H1 (cell line): ENCODE measurements around the gene CHST12. TPM values are rescaled to one million over a fixed set of nuclear protein-coding genes. Genes with fewer than 3 reads are reported as not detected.

Experiments used
- CTCF ChIA-PET: fragments of 300-600 bp; sonication (Branson Sonifier 250); formaldehyde crosslinking; loops from one replicate; lab custom pipeline; 2021; ENCODE audit not compliant: partially characterized antibody; lab: Charles Lee
- POLR2A ChIA-PET: fragments of 300-600 bp; sonication (Branson Sonifier 250); formaldehyde crosslinking; loops from one replicate; lab custom pipeline; 2021; ENCODE audit warnings: inconsistent platforms; ENCODE audit not compliant: partially characterized antibody; lab: Charles Lee
- DNase-seq, 2 experiments: peaks; one replicate each; pipeline versions ENCODE4 v3.0.0 to v3.0.0-alpha.2; 2010 to 2022; ENCODE audit warnings: low spot score in 2 of 2, low read depth in 1 of 2, mixed read lengths in 1 of 2
- FAIRE-seq: peaks from 2 replicates; lab custom pipeline; 2011; peaks lifted over from hg19 to GRCh38; lab: Jason Lieb, UNC
- H2AFZ ChIP-seq: 2 replicates; pipeline ENCODE4 v1.8.1; 2012; ENCODE audit warnings: low read length, inconsistent platforms
- H2AK5ac ChIP-seq: 2 replicates; pipeline ENCODE4 v1.6.1; 2013; ENCODE audit warnings: low read depth, low read length
- H2BK120ac ChIP-seq: replicated peaks from 2 replicates; pipeline ENCODE3; 2013; ENCODE audit warnings: low read depth, low read length, inconsistent platforms
- H2BK12ac ChIP-seq: 2 replicates; pipeline ENCODE4 v1.6.1; 2013; ENCODE audit warnings: low read depth, low read length
- H2BK15ac ChIP-seq: 2 replicates; pipeline ENCODE4 v1.6.1; 2013; ENCODE audit warnings: low read length
- H2BK20ac ChIP-seq: 2 replicates; pipeline ENCODE4 v1.6.1; 2013; ENCODE audit warnings: low read length
- H2BK5ac ChIP-seq: 2 replicates; pipeline ENCODE4 v1.6.1; 2013; ENCODE audit warnings: low read depth, low read length
- H3K14ac ChIP-seq: 2 replicates; pipeline ENCODE4 v1.6.1; 2013; ENCODE audit warnings: inconsistent platforms; ENCODE audit not compliant: insufficient read length
- H3K18ac ChIP-seq: 2 replicates; pipeline ENCODE4 v1.6.1; 2013; ENCODE audit warnings: low read length; ENCODE audit errors: extremely low read depth
- H3K23ac ChIP-seq: 2 replicates; pipeline ENCODE4 v1.6.1; 2013; ENCODE audit warnings: inconsistent platforms; ENCODE audit not compliant: insufficient read length
- H3K23me2 ChIP-seq: 2 replicates; pipeline ENCODE4 v1.6.1; 2013; ENCODE audit warnings: low read depth, low read length
- H3K27ac ChIP-seq: 2 replicates; pipeline ENCODE4 v1.6.1; 2011; ENCODE audit warnings: low read depth, low read length, inconsistent platforms
- H3K27me3 ChIP-seq, 4 experiments: replicated peaks in 1 of 4; 1 replicate in 1 of 4; 2 replicates in 3 of 4; pipeline versions ENCODE4 v1.6.1 to v1.8.1; 2011 to 2013; ENCODE audit warnings: low read length in 3 of 4, mild to moderate bottlenecking in 3 of 4, inconsistent platforms in 2 of 4, mixed read lengths in 2 of 4, moderate library complexity in 1 of 4; ENCODE audit not compliant: control insufficient read depth in 3 of 4, insufficient read depth in 3 of 4; ENCODE audit errors: extremely low read depth in 1 of 4
- H3K36me3 ChIP-seq, 4 experiments: 2 replicates each; pipeline versions ENCODE4 v1.6.1 to v1.8.1; 2011 to 2013; ENCODE audit warnings: mild to moderate bottlenecking in 4 of 4, low read length in 3 of 4, moderate library complexity in 2 of 4, control low read depth in 1 of 4, inconsistent platforms in 1 of 4; ENCODE audit not compliant: insufficient read depth in 4 of 4, control insufficient read depth in 2 of 4
- H3K4ac ChIP-seq: replicated peaks from 2 replicates; pipeline ENCODE3; 2013; ENCODE audit warnings: low read length, low read depth, mixed read lengths, inconsistent platforms; ENCODE audit not compliant: insufficient read length
- H3K4me1 ChIP-seq, 4 experiments: replicated peaks in 1 of 4; 1 replicate in 1 of 4; 2 replicates in 3 of 4; pipeline versions ENCODE4 v1.6.1 to v1.8.1; 2011 to 2013; ENCODE audit warnings: low read length in 3 of 4, inconsistent platforms in 2 of 4, mixed read lengths in 1 of 4; ENCODE audit not compliant: insufficient read depth in 4 of 4, control insufficient read depth in 3 of 4
- H3K4me2 ChIP-seq, 2 experiments: 2 replicates each; pipeline versions ENCODE4 v1.6.1 to v1.8.1; 2011 to 2013; ENCODE audit warnings: low read depth in 2 of 2, low read length in 2 of 2, control low read depth in 1 of 2, inconsistent platforms in 1 of 2, mild to moderate bottlenecking in 1 of 2; ENCODE audit not compliant: insufficient read depth in 1 of 2
- H3K4me3 ChIP-seq, 4 experiments: fragments of 200-600, 300-600 bp in 1 of 4; sonication (generic), shearing (Covaris generic), sonication (Bioruptor Twin) in 1 of 4; 2 replicates each; pipeline versions ENCODE4 v1.5.1 to v1.8.1; 2011 to 2016; ENCODE audit warnings: low read length in 4 of 4, low read depth in 3 of 4, control low read depth in 2 of 4, inconsistent platforms in 2 of 4, mild to moderate bottlenecking in 2 of 4, mixed read lengths in 1 of 4, moderate library complexity in 1 of 4; ENCODE audit not compliant: insufficient read depth in 2 of 4; ENCODE audit errors: extremely low read depth in 1 of 4
- H3K56ac ChIP-seq: replicated peaks from 2 replicates; pipeline ENCODE3; 2013; ENCODE audit warnings: low read depth, mild to moderate bottlenecking, mixed read lengths, low read length, inconsistent platforms; ENCODE audit not compliant: insufficient read length
- H3K79me1 ChIP-seq: 2 replicates; pipeline ENCODE4 v1.6.1; 2013; ENCODE audit warnings: low read depth, low read length, control low read depth
- H3K79me2 ChIP-seq, 2 experiments: 2 replicates each; pipeline versions ENCODE4 v1.6.1 to v1.8.1; 2012 to 2013; ENCODE audit warnings: low read length in 2 of 2, mild to moderate bottlenecking in 2 of 2, inconsistent platforms in 1 of 2; ENCODE audit not compliant: insufficient read depth in 2 of 2, control insufficient read depth in 1 of 2
- H3K9ac ChIP-seq, 4 experiments: replicated peaks in 1 of 4; 1 replicate in 1 of 4; 2 replicates in 3 of 4; pipeline versions ENCODE4 v1.6.1 to v1.8.1; 2011 to 2013; ENCODE audit warnings: low read depth in 3 of 4, low read length in 3 of 4, control low read depth in 2 of 4, mild to moderate bottlenecking in 2 of 4, moderate library complexity in 2 of 4, inconsistent platforms in 1 of 4; ENCODE audit errors: extremely low read depth in 1 of 4
- H3K9me3 ChIP-seq, 2 experiments: 2 replicates each; pipeline versions ENCODE4 v1.6.1 to v1.8.1; 2012 to 2013; ENCODE audit warnings: mild to moderate bottlenecking in 2 of 2, moderate library complexity in 2 of 2, control low read depth in 1 of 2, inconsistent platforms in 1 of 2, low read depth in 1 of 2, low read length in 1 of 2, mixed read lengths in 1 of 2; ENCODE audit not compliant: insufficient read depth in 2 of 2
- H4K20me1 ChIP-seq, 2 experiments: replicated peaks in 1 of 2; 2 replicates each; pipeline versions ENCODE3 to v1.8.1; 2011 to 2013; ENCODE audit warnings: inconsistent platforms in 2 of 2, low read length in 2 of 2, mild to moderate bottlenecking in 1 of 2; ENCODE audit not compliant: insufficient read depth in 2 of 2, control insufficient read depth in 1 of 2
- H4K5ac ChIP-seq: 2 replicates; pipeline ENCODE4 v1.6.1; 2013; ENCODE audit warnings: low read length, low read depth, mixed read lengths, inconsistent platforms; ENCODE audit not compliant: insufficient read length
- H4K8ac ChIP-seq: 2 replicates; pipeline ENCODE4 v1.8.0; 2013; ENCODE audit warnings: mild to moderate bottlenecking, moderate library complexity, low read length, inconsistent platforms; ENCODE audit not compliant: insufficient read depth; ENCODE audit errors: extremely low read depth
- H4K91ac ChIP-seq: replicated peaks from 2 replicates; pipeline ENCODE3; 2013; ENCODE audit warnings: low read length, mixed read lengths, inconsistent platforms; ENCODE audit not compliant: insufficient read length
- CEBPB ChIP-seq: IDR thresholded peaks from 2 replicates; pipeline ENCODE4 v1.6.1; 2012; ENCODE audit warnings: low read depth, low read length
- CHD2 ChIP-seq: IDR thresholded peaks from 2 replicates; pipeline ENCODE4 v1.6.1; 2012; ENCODE audit warnings: low read length, improper control_type of control experiment
- EP300 ChIP-seq, 2 experiments: IDR thresholded peaks; 1 replicate in 1 of 2; 2 replicates in 1 of 2; pipeline ENCODE4 v1.6.1; 2011 to 2012; ENCODE audit warnings: low read depth in 2 of 2, low read length in 2 of 2, mild to moderate bottlenecking in 2 of 2, borderline replicate concordance in 1 of 2, inconsistent platforms in 1 of 2, moderate library complexity in 1 of 2
- GABPA ChIP-seq: IDR thresholded peaks from 2 replicates; pipeline ENCODE4 v1.6.1; 2011; ENCODE audit warnings: mild to moderate bottlenecking, low read length, moderate library complexity, borderline replicate concordance; ENCODE audit not compliant: insufficient read depth
- HDAC6 ChIP-seq: IDR thresholded peaks from one replicate; pipeline ENCODE4 v1.7.1; 2012; ENCODE audit warnings: low read depth, mild to moderate bottlenecking, inconsistent platforms, low read length, moderate library complexity
- MAFK ChIP-seq: IDR thresholded peaks from 2 replicates; pipeline ENCODE4 v1.6.1; 2012; ENCODE audit warnings: low read depth, mild to moderate bottlenecking, improper control_type of control experiment, low read length
- RFX5 ChIP-seq: IDR thresholded peaks from 2 replicates; pipeline ENCODE4 v1.6.1; 2011; ENCODE audit warnings: low read depth, low read length, improper control_type of control experiment, borderline replicate concordance
- SP1 ChIP-seq: IDR thresholded peaks from 2 replicates; pipeline ENCODE4 v1.6.1; 2011; ENCODE audit warnings: low read depth, low read length
- SP4 ChIP-seq: IDR thresholded peaks from 2 replicates; pipeline ENCODE4 v1.6.1; 2012; ENCODE audit warnings: low read length, inconsistent platforms
- TCF12 ChIP-seq: IDR thresholded peaks from 2 replicates; pipeline ENCODE4 v1.6.1; 2011; ENCODE audit warnings: low read depth, mild to moderate bottlenecking, low read length
- USF2 ChIP-seq: IDR thresholded peaks from 2 replicates; pipeline ENCODE4 v1.6.1; 2011; ENCODE audit warnings: low read length, improper control_type of control experiment
- ZNF274 ChIP-seq: IDR thresholded peaks from 2 replicates; pipeline ENCODE4 v1.7.0; 2012; ENCODE audit warnings: low read length, borderline replicate concordance; ENCODE audit errors: extremely low read depth
- WGBS, 2 experiments: shearing (Covaris generic) in 1 of 2; methylation state at CpG; one replicate each; pipeline versions ENCODE4 v1.1.6 to v1.1.7; 2013 to 2015; ENCODE audit warnings: low lambda C conversion rate in 2 of 2, mixed read lengths in 2 of 2, inconsistent platforms in 1 of 2, low coverage in 1 of 2, missing lambda C conversion rate in 1 of 2; ENCODE audit not compliant: insufficient replicate concordance in 2 of 2, insufficient coverage in 1 of 2, insufficient read length in 1 of 2; ENCODE audit errors: extremely low coverage in 1 of 2, missing lambda C conversion rate in 1 of 2; 5-methylcytosine and 5-hydroxymethylcytosine counted together
- polyA plus RNA-seq, 7 experiments: library from polyadenylated mRNA; depleted of rRNA in 3 of 7; stranded (reverse) in 5 of 7; unstranded in 2 of 7; fragments of >200 nt in 5 of 7; fragments of 200-250 nt in 2 of 7; gene quantifications; 1 replicate in 5 of 7; 2 replicates in 1 of 7; 4 replicates in 1 of 7; pipeline versions ENCODE4 v1.2.1 to v1.2.3, GENCODE V29; 2011 to 2013; ENCODE audit warnings: missing spikeins in 2 of 7, mixed read lengths in 2 of 7
- total RNA-seq: library from RNA; stranded (reverse); fragmentation: NEBNext Ultra II Directional; extraction: Animal tissue kit (Norgen Biotek cat#: 25700); gene quantifications from 2 replicates; pipeline ENCODE4 v1.2.1, GENCODE V29; 2021

CHST12 gene
- total and polyA plus RNA-seq, 2 of the 8 experiments (the other 6 are each of a cell fraction or from before 2014, with no cell fraction given) = 13.4 to 24.1 TPM

- Histone ChIP-seq H3K27me3 (no peaks in the 10 kb centered on the region), H2AK5ac (no peak overlapping the region), H2BK20ac (no peak overlapping the region), H2BK120ac (no peak overlapping the region), H3K4me1 (no peaks in the 10 kb centered on the region; a peak in 1 of 7 replicates), H4K8ac (peak overlapping the region; percentile 25; the same call in 1 of the 2 replicates), H3K56ac (no peak overlapping the region), H3K79me1 (peaks cover 3% of the 10 kb centered on the region), H3K23ac (no peak overlapping the region), H3K4me2 (no peak overlapping the region), H2BK12ac (no peak overlapping the region), H3K27ac (no peak overlapping the region), H3K18ac (no peak overlapping the region), H4K91ac (no peak overlapping the region), H3K9me3 (no peaks in the 10 kb centered on the region), H4K20me1 (peaks cover 0 to 11% of the 10 kb centered on the region in 2 experiments), H3K36me3 (peaks cover 0 to 17% (median 10%) of the 10 kb centered on the region in 4 experiments; a peak in 5 of 8 replicates), H2AFZ (no peak overlapping the region), H3K4ac (no peak overlapping the region), H2BK5ac (no peak overlapping the region), H3K4me3 (no peak overlapping the region), H2BK15ac (no peak overlapping the region), H3K14ac (no peak overlapping the region), H4K5ac (no peak overlapping the region), H3K23me2 (no peaks in the 10 kb centered on the region), H3K9ac (no peak overlapping the region), H3K79me2 (peaks cover 0 to 2% of the 10 kb centered on the region in 2 experiments; a peak in 1 of 4 replicates)
- no peak for DNase-seq
- no peak for FAIRE-seq
- ChIA-PET CTCF (interaction anchor here (1.0 to 14.6 kb wide), 11 partner anchors 13 to 171 kb away, joined by 3 to 119 read pairs (median 6); no protein-coding TSS in a partner anchor), POLR2A (interaction anchor here (0.5 to 1.1 kb wide), 2 partner anchors 79 to 322 kb away, joined by 3 to 4 read pairs; no protein-coding TSS in a partner anchor)
- 98% methylated on average over 84 of the region's 85 CpGs; no CpG with 5 or more reads in 1 of the 2 experiments for WGBS, 2 experiments
- TF ChIP-seq USF2 (no peak), CEBPB (no peak), GABPA (no peak), MAFK (no peak), EP300 (IDR thresholded peaks at IDR 0.05; ENCODE audit: borderline replicate concordance in 1 of 2, low read depth in 2 of 2, low read length in 2 of 2) (no peak), SP1 (no peak), TCF12 (no peak), CHD2 (no peak), RFX5 (no peak), SP4 (no peak), HDAC6 (no peak), ZNF274 (no peak)
These were observed 29.7 kb downstream of the CHST12 start for GRCh38 chr7:2432910-2433712.
